ENCODE data around the gene CFAP77.

- TF ChIP-seq CTCF (IDR thresholded peaks at IDR 0.05) (no peak), POLR2A (IDR thresholded peaks at IDR 0.05) (no peak)
These were observed 128.1 kb downstream of the CFAP77 start for GRCh38 chr9:132538071-132538470.
